ENCODE data around the gene RNU5B-1.
A peak's percentile ranks its signal among the peaks of the same experiment; 100 is the strongest.

Gene RNU5B-1

GRCh38 chr15:65332391-65333147 lies 28.1 kb downstream of the RNU5B-1 start:
- no peak for DNase-seq (ENCODE audit: low read depth)
- TF ChIP-seq CTCF (conservative IDR thresholded peaks at IDR 0.05; ENCODE audit: low read depth, low read length), result no peak
- no peak overlapping the region for H3K4me3 ChIP-seq (ENCODE audit: low read depth, low read length)

GRCh38 chr15:65333148-65333820 lies 28.8 kb downstream of the RNU5B-1 start:
- no peak for TF ChIP-seq CTCF (conservative IDR thresholded peaks at IDR 0.05; ENCODE audit: low read depth, low read length)
- no peak for DNase-seq (ENCODE audit: low read depth)
- H3K4me3 ChIP-seq (ENCODE audit: low read depth, low read length), result no peak overlapping the region

- no peak for TF ChIP-seq CTCF (conservative IDR thresholded peaks at IDR 0.05; ENCODE audit: low read depth, low read length)
- no peak overlapping the region for H3K4me3 ChIP-seq (ENCODE audit: low read depth, low read length)
- no peak for DNase-seq (ENCODE audit: low read depth)
Measured at GRCh38 chr15:65333856-65334255, 29.4 kb downstream of the RNU5B-1 start.

- no peak for TF ChIP-seq CTCF (conservative IDR thresholded peaks at IDR 0.05; ENCODE audit: low read depth, low read length)
- no peak overlapping the region for H3K4me3 ChIP-seq (ENCODE audit: low read depth, low read length)
- peak; percentile 15 for DNase-seq (ENCODE audit: low read depth)
Measured at GRCh38 chr15:65334586-65335231, 30.2 kb downstream of the RNU5B-1 start.

GRCh38 chr15:65335278-65336055 lies 31.0 kb downstream of the RNU5B-1 start:
- H3K4me3 ChIP-seq (ENCODE audit: low read depth, low read length), result no peak overlapping the region
- DNase-seq (ENCODE audit: low read depth), result no peak
- TF ChIP-seq CTCF (conservative IDR thresholded peaks at IDR 0.05; ENCODE audit: low read depth, low read length), result no peak

- no peak for DNase-seq (ENCODE audit: low read depth)
- no peak for TF ChIP-seq CTCF (conservative IDR thresholded peaks at IDR 0.05; ENCODE audit: low read depth, low read length)
- H3K4me3 ChIP-seq (ENCODE audit: low read depth, low read length), result no peak overlapping the region
Measured at GRCh38 chr15:65336493-65337435, 32.3 kb downstream of the RNU5B-1 start.

Data from choroid plexus epithelial cell (primary cell).